GM12874 (cell line): Measurements from ENCODE around the gene CALD1.

ENCODE experiments used
- TF ChIP-seq, protein P1 (sequence below): IDR thresholded peaks from 2 replicates; pipeline ENCODE4 v1.5.1; 2011; ENCODE audit warnings: low read depth, mild to moderate bottlenecking, control low read depth, low read length, moderate library complexity; ENCODE audit not compliant: insufficient read depth

CALD1 gene

DNA sequence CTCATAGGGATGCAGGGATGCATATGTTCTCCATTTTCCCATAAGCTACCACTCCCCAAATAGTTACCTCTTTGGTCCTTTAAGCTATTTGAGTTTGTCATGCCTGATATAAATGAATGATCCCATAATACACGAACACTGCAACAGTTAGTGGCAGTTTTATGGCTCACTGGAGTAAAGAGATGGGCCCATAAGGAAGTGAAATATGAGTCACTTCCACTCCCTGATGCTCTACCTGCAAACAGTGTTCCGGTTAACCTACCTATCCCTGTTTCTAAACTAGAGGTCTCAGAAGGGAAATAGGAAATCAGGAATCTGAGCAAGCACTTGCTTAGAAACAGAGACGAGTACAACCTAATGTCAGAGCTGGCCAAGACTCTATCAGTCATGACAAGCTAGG lies 71.7 kb downstream of the CALD1 start:
- TF ChIP-seq, protein P1, sequence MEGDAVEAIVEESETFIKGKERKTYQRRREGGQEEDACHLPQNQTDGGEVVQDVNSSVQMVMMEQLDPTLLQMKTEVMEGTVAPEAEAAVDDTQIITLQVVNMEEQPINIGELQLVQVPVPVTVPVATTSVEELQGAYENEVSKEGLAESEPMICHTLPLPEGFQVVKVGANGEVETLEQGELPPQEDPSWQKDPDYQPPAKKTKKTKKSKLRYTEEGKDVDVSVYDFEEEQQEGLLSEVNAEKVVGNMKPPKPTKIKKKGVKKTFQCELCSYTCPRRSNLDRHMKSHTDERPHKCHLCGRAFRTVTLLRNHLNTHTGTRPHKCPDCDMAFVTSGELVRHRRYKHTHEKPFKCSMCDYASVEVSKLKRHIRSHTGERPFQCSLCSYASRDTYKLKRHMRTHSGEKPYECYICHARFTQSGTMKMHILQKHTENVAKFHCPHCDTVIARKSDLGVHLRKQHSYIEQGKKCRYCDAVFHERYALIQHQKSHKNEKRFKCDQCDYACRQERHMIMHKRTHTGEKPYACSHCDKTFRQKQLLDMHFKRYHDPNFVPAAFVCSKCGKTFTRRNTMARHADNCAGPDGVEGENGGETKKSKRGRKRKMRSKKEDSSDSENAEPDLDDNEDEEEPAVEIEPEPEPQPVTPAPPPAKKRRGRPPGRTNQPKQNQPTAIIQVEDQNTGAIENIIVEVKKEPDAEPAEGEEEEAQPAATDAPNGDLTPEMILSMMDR, result no peak

DNA sequence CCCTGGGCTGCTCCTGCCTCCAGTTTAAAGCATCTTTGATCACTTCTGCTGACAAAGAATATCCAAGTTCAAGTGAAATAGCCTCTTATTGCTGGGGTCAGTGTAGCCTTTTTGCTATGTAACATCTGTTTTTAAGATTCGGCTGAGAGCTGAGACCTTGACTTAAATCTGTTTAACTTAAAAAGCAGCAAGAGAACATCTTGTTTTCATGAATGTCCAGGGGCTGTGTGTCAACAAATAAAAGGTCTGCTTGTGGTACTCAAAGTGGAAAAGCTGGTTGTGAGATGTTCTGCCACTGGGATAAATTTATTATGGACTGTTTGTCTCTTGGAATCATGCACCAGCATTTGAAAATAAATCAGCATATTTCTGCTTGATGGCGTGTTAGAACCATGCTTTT lies 73.2 kb downstream of the CALD1 start:
- TF ChIP-seq, protein P1, result no peak

DNA sequence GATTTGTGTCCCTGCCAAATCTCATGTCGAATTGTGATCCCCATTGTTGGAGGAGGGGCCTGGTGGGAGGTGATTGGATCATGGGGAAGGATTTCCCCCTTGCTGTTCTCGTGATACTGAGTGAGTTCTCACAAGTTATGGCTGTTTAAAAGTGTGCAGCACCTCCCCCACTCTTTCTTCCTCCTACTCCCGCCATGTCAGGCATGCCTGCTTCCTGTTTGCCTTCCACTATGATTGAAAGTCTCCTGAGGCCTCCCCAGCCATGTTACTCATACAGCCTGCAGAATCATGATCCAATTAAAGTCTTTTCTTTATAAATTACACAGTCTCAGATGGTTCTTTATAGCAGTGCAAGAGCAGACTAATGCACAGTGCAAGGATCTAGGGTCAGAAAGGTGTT lies 75.4 kb downstream of the CALD1 start:
- TF ChIP-seq, protein P1, result no peak

DNA sequence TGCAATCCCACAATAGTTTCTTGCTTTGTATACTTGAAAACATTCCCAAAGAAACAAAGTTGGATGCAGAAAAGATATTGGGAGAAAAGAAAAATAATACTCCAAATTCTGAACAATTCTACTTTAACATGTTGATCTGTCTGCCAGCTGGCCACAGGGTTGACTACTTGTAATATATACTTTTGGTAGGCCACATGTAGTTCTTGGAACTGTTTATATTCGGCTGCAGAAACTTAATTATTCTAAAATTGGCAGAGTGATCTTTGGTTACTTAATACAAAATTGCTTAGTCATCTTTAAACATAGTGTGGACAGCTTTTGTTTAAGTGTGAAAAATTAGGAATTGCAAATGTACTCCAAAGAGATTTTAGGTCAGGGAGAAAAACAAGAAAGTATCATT lies 76.0 kb downstream of the CALD1 start:
- TF ChIP-seq, protein P1, result no peak

DNA sequence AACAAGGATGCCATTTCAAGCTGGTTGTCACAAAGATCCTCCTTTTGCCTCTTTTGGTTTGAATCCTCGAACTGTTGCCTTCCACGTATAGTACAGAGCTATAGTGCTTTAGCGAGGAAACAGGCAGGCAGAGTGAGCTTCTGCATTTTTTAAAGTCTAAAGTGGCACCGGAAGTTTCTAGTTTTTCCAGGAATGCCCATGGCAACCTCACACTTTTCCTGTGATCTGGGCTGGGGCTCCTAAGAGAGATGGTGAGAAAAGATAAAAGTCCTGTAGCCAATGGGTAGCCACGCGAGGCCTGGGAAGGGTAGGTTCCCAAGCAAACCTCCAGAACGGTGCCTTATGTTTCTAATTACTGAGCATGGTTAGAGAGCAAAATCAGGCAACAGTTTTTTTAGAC lies 76.7 kb downstream of the CALD1 start:
- TF ChIP-seq, protein P1, result no peak

DNA sequence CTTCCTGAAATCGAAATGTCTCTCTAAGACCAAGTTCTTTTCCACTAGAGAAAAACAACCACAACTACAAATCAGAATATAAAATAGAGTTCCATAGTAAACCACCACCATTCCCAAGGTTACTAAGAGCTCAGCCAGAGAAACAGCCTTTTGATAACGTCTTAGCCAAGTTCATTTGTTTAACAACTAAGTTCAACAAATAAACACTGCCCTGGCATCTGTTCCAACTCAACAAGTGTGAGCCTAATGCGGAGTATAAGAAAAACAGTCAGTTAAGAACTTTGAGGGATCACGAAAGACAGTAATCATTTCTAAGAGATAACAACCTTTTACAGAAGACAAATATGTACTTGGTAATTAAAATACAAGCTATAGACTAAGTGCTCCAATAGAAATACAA lies 77.3 kb downstream of the CALD1 start:
- TF ChIP-seq, protein P1, result no peak

DNA sequence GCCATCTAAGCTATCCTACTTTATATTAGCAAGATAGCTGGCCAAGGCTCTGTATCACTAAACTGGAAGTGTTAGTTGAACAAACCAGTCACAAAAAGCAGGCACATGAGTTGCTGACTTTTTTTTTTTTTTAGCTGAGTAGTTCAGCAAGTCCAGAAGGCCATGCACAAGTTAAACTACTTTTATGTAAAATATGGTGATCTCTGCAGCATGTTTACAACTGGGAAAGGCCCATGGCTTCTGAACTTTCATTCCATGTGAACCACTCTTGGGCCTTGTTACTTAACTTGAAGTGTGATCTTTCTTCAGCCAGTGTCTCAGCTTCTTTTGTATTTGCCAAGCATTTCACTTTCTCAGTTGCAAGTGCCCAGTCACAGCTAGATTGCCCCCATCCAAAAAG lies 78.5 kb downstream of the CALD1 start:
- TF ChIP-seq, protein P1, result no peak

DNA sequence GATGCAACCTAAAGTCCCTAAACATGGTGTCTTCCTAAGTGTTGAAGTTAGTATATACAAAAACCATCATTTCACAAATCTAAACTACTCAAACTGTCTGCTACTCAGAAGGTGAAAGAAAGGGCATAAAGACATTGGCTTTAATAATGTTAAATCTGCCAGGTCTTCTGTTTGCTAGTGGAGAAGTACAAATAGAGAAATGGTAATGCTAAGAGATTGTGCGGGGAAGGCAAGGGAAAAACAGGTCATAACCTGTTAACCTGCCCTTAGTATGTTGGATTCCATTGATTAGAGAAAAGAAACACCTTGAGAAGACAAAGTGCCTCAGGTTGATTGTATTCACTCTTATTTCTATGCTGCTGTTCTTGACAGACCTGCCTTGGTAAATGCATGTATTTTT lies 80.3 kb downstream of the CALD1 start:
- TF ChIP-seq, protein P1, result no peak
